ENCODE data around the gene IPP.
"Not testable (repeated sequence)": the region's sequence is repeated elsewhere in the genome, so short reads cannot be mapped to it uniquely, and the experiment has no call there.

Gene IPP

GRCh38 chr1:45685308-45686014 lies 65.0 kb downstream of the IPP start:
- in situ Hi-C loops (cut with MboI; ENCODE audit: low pct_unique_long_range_greater_than_20kb, low sequenced_read_pairs, unreplicated experiment) = no loop called here
- TF ChIP-seq CTCF (IDR thresholded peaks at IDR 0.05; ENCODE audit: extremely low read depth, insufficient read depth, missing control alignments) = no peak
- DNase-seq (ENCODE audit: low spot score) = no peak

GRCh38 chr1:45684402-45684801 lies 66.1 kb downstream of the IPP start:
- DNase-seq (ENCODE audit: low spot score) = no peak
- in situ Hi-C loops (cut with MboI; ENCODE audit: low pct_unique_long_range_greater_than_20kb, low sequenced_read_pairs, unreplicated experiment) = no loop called here
- no peak for TF ChIP-seq CTCF (IDR thresholded peaks at IDR 0.05; ENCODE audit: extremely low read depth, insufficient read depth, missing control alignments)

GRCh38 chr1:45682942-45683341 lies 67.5 kb downstream of the IPP start:
- no peak for DNase-seq (ENCODE audit: low spot score)
- in situ Hi-C loops (cut with MboI; ENCODE audit: low pct_unique_long_range_greater_than_20kb, low sequenced_read_pairs, unreplicated experiment) = no loop called here
- TF ChIP-seq CTCF (IDR thresholded peaks at IDR 0.05; ENCODE audit: extremely low read depth, insufficient read depth, missing control alignments) = no peak

GRCh38 chr1:45679123-45679522 lies 71.3 kb downstream of the IPP start:
- in situ Hi-C loops (cut with MboI; ENCODE audit: low pct_unique_long_range_greater_than_20kb, low sequenced_read_pairs, unreplicated experiment) = no loop called here
- DNase-seq (ENCODE audit: low spot score) = no peak

GRCh38 chr1:45678489-45678888 lies 72.0 kb downstream of the IPP start:
- DNase-seq (ENCODE audit: low spot score) = no peak
- TF ChIP-seq CTCF (IDR thresholded peaks at IDR 0.05; ENCODE audit: extremely low read depth, insufficient read depth, missing control alignments) = no peak
- in situ Hi-C loops (cut with MboI; ENCODE audit: low pct_unique_long_range_greater_than_20kb, low sequenced_read_pairs, unreplicated experiment) = no loop called here

More at GRCh38 chr1:45679123-45679522, 71.3 kb downstream of the IPP start:
- TF ChIP-seq CTCF (IDR thresholded peaks at IDR 0.05; ENCODE audit: extremely low read depth, insufficient read depth, missing control alignments) = no peak

- in situ Hi-C loops (cut with MboI; ENCODE audit: low pct_unique_long_range_greater_than_20kb, low sequenced_read_pairs, unreplicated experiment) = no loop called here
- no peak for DNase-seq (ENCODE audit: low spot score)
- no peak for TF ChIP-seq CTCF (IDR thresholded peaks at IDR 0.05; ENCODE audit: extremely low read depth, insufficient read depth, missing control alignments)
Measured at GRCh38 chr1:45677751-45678245, 72.7 kb downstream of the IPP start.

- in situ Hi-C loops (cut with MboI; ENCODE audit: low pct_unique_long_range_greater_than_20kb, low sequenced_read_pairs, unreplicated experiment); DNase-seq (ENCODE audit: low spot score): not testable (repeated sequence)
Measured at GRCh38 chr1:45676553-45676952, 73.9 kb downstream of the IPP start.
